Lung microvascular endothelial cell (primary cell): ENCODE data around the gene ANKRD36. TPM values are rescaled to one million over a fixed set of nuclear protein-coding genes. Genes with fewer than 3 reads are reported as not detected.
A peak's percentile ranks its signal among the peaks of the same experiment; 100 is the strongest.
"Not testable (repeated sequence)": the region's sequence is repeated elsewhere in the genome, so short reads cannot be mapped to it uniquely, and the experiment has no call there.

ENCODE experiments used
- DNase-seq, 2 donors: peaks; one replicate each; pipeline versions ENCODE4 v3.0.0 to v3.0.0-alpha.2; 2010; ENCODE audit warnings: low read depth in 2 of 2
- total RNA-seq: library from RNA; depleted of rRNA; stranded (reverse); fragments of >200 nt; gene quantifications from 2 replicates; pipeline ENCODE4 v1.2.1, GENCODE V29; 2014

ANKRD36 gene
- total RNA-seq, 1 donor from 2014 or later = 24.0 TPM

GRCh38 chr2:97112320-97113049, 468 bp upstream of the ANKRD36 start:
- peak; percentile 52 to 55 for DNase-seq

- not testable (repeated sequence) for DNase-seq
Measured at GRCh38 chr2:97113882-97114255, 916 bp downstream of the ANKRD36 start.

GRCh38 chr2:97129090-97129489, 16.1 kb downstream of the ANKRD36 start:
- not testable (repeated sequence) for DNase-seq

GRCh38 chr2:97144016-97144415, 31.1 kb downstream of the ANKRD36 start:
- not testable (repeated sequence) for DNase-seq

GRCh38 chr2:97166548-97166947, 53.6 kb downstream of the ANKRD36 start:
- not testable (repeated sequence) for DNase-seq

DNA sequence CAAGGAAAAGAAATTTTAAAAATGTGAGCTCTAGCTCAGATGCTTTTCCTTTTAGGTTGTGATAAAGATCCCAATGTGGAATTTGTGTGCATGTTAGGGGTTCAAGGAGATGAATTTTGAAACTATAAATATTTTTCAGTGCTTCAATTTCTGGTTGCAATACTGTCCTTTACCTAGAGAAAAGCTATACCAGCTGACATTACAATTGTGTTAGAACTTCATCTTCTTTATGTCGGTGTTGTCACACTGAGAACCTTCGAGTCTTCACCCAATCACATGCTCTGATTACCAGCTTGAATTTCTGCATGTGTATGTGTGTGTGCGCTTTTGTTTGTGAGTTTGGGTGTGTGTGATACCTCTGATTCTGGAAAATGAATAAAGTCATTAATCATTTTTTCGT, 55.0 kb downstream of the ANKRD36 start:
- not testable (repeated sequence) for DNase-seq

DNA sequence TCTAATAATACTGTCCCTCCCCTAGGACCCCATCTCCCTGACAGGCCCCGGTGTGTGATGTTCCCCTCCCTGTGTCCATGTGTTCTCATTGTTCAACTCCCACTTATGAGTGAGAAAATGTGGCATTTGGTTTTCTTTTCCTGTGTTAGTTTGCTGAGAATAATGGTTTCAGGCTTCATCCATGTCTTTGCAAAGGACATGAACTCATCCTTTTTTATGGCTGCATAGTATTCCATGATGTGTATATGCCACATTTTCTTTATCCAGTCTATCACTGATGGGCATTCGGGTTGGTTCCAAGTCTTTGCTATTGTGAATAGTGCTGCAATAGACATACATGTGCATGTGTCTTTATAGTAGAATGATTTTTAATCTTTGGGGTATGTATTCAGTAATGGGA, 55.6 kb downstream of the ANKRD36 start:
- not testable (repeated sequence) for DNase-seq

GRCh38 chr2:97180391-97180790, 67.4 kb downstream of the ANKRD36 start:
- peak in 1 of 2 donors; percentile 52 for DNase-seq

GRCh38 chr2:97195349-97195748, 82.4 kb downstream of the ANKRD36 start:
- peak; percentile 74 to 88 for DNase-seq

DNA sequence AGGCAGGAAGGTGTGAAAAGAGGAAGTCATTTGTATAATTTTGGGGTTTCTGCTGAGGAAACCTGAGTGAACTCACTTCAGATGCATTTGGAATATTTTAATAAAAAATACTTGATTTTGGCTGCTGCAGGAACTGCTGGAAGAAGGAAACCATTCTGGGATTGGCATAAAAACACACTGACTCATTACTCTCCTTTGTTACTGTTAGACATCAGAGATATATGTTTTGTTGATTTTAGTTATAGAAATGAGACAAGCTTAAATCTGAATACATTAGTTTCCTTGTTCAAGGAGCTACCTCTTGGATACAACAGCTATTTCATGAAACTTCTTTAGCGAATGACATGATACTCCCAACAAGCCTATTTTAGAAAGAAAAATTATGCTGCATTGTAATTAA, 84.3 kb downstream of the ANKRD36 start:
- peak; percentile 43 to 76 for DNase-seq

GRCh38 chr2:97200887-97201286, 87.9 kb downstream of the ANKRD36 start:
- peak; percentile 19 to 71 for DNase-seq

DNA sequence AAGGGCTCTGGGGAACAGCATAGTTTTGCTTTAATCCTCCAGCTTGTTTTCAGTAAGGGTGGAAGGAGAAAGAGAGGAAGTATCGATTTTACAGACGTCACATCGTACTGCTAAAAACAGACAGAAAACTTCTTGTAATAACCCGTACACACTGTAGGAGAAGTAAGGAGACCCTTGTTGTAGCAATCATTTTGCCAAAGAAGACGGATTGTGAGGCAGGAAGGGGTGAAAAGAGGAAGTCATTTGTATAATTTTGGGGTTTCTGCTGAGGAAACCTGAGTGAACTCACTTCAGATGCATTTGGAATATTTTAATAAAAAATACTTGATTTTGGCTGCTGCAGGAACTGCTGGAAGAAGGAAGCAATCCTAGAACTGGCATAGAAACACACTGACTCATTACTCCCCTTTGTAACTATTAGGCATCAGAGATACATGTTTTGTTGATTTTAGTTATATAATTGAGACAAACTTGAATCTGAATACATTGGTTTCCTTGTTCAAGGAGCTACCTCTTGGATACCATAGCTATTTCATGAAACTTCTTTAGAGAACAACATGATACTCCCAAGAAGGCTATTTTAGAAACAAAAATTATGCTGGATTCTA, 89.8 kb downstream of the ANKRD36 start:
- peak; percentile 14 to 23 for DNase-seq

GRCh38 chr2:97210325-97210724, 97.4 kb downstream of the ANKRD36 start:
- DNase-seq = peak; percentile 18 to 65

DNA sequence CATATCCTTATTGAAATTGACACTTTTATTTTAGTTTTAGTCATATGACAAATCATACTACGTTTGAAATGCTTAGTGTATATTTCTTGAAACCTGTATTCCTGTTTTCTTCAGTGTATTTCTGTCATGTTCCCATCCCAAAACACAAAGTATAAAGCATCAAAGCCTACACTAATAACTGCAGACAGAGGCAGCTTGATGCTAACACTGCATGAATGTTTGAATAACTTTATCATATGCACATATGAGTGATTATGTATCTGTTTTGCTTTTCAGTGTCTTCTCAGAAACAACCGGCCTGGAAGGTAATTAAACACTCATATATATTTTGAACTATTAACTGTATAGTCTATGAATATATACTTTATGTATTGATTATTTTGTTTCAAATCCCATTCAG, 102.1 kb downstream of the ANKRD36 start:
- DNase-seq = not testable (repeated sequence)

GRCh38 chr2:97230848-97231585, 118.1 kb downstream of the ANKRD36 start:
- DNase-seq = not testable (repeated sequence)

DNA sequence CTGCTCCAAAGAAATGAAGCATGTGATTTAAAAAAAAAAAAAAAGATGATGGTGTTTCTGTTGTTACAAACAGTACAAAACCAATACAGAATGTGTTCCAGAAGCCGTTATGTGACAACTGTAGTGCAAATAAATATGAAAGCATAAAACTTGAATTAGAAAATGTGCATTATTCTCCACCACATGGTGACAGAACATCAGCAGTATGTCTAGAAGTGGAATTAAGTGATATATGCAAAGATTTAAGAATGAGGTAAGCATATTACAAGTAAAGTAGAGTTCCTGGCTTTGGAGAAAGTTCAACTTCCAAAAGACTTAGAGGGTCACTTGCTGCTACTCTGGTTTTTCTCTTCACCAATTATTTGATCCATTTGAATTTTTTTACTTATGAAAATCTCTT, 120.0 kb downstream of the ANKRD36 start:
- not testable (repeated sequence) for DNase-seq

DNA sequence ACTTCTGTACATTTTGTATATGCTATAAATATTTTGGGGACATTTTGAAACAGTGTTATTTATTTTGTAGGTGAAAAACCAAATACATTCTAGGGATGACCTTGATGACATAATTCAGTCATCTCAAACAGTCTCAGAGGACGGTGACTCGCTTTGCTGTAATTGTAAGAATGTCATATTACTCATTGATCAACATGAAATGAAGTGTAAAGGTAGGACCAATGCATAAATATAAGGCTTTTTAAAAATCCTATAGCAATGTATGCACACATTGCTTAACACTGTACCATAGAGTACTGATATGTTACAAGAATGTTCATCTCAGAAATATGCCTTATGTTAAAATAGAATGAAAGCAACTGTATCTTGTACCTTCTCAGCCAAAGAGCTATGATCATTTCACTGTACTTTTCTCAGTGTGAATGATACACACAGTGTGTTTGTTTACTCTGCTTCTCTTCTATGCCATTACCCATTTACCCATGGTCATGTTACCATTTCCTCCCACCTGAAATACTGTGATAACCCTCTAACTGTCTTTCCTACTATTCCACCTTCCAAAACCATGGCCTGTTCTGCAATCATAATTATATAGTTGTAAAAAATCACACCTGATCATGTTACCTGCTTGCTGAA, 120.8 kb downstream of the ANKRD36 start:
- not testable (repeated sequence) for DNase-seq

- DNase-seq = not testable (repeated sequence)
Measured at GRCh38 chr2:97261192-97261591, 148.2 kb downstream of the ANKRD36 start.

DNA sequence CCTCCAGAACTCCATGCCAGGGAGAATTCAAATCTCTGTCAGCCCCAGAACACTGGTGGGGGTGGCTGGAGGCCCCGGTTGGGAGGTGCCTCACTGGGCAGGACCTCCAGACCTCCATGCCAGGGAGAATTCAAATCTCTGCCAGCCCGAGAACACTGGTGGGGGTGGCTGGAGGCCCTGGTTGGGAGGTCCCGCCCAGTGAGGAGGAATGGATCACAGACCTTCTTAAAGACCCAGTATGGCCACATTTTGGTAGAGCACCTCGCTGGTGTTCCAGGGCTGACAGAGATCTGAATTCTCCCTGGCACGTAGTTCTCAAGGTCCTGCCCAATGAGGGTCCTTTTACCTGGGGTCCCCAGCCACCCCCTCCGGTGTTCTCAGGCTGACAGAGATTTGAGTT, 153.5 kb downstream of the ANKRD36 start:
- DNase-seq = not testable (repeated sequence)

- peak; percentile 0 for DNase-seq
Measured at GRCh38 chr2:97267411-97268074, 154.6 kb downstream of the ANKRD36 start.

- peak in 1 of 2 donors; percentile 0 for DNase-seq
Measured at GRCh38 chr2:97268075-97268591, 155.2 kb downstream of the ANKRD36 start.
